GM23338 (cell line): ENCODE measurements around the gene DBNL.

Experiments used
- CREB1 ChIP-seq: fragments of 250-450 bp; sonication (Bioruptor Pico); IDR thresholded peaks from 2 replicates; pipeline ENCODE4 v1.5.0; 2020; ENCODE audit warnings: low read depth, mild to moderate bottlenecking, moderate library complexity
- CTCF ChIP-seq, 2 experiments: fragments of 200-600 bp in 1 of 2; sonication (generic) in 1 of 2; conservative IDR thresholded peaks; 2 replicates each; pipeline versions ENCODE4 v1.5.1 to v1.6.1; 2016 to 2017; ENCODE audit warnings: antibody characterized with exemption in 2 of 2, low read depth in 2 of 2, mild to moderate bottlenecking in 2 of 2, moderate library complexity in 1 of 2
- EZH2 ChIP-seq: fragments of 200-600 bp; sonication (generic); IDR thresholded peaks from one replicate; pipeline ENCODE4 v1.8.0; 2017; ENCODE audit warnings: antibody characterized with exemption, mild to moderate bottlenecking, low read depth; ENCODE audit not compliant: unreplicated experiment
- EZH2phosphoT487 ChIP-seq: fragments of 200-600 bp; sonication (generic); IDR thresholded peaks from one replicate; pipeline ENCODE4 v1.8.1; 2018; ENCODE audit warnings: antibody characterized with exemption; ENCODE audit not compliant: unreplicated experiment
- JUNB ChIP-seq: IDR thresholded peaks from one replicate; pipeline ENCODE4 v1.6.1; 2016; ENCODE audit warnings: antibody characterized with exemption; ENCODE audit not compliant: unreplicated experiment
- NANOG ChIP-seq: IDR thresholded peaks from 2 replicates; pipeline ENCODE4 v1.6.1; 2016; ENCODE audit warnings: antibody characterized with exemption, borderline replicate concordance
- POLR2AphosphoS5 ChIP-seq: IDR thresholded peaks from 2 replicates; pipeline ENCODE4 v1.6.1; 2016; ENCODE audit warnings: antibody characterized with exemption, low read depth
- REST ChIP-seq: IDR thresholded peaks from one replicate; pipeline ENCODE4 v1.6.1; 2018; ENCODE audit warnings: antibody characterized with exemption; ENCODE audit not compliant: unreplicated experiment
- STAT1 ChIP-seq: IDR thresholded peaks from one replicate; pipeline ENCODE4 v1.6.1; 2016; ENCODE audit warnings: antibody characterized with exemption; ENCODE audit not compliant: unreplicated experiment
- ZNF114 ChIP-seq: fragments of 250-450 bp; sonication (Bioruptor Pico); IDR thresholded peaks from 2 replicates; pipeline ENCODE4 v1.5.0; 2020; ENCODE audit warnings: mild to moderate bottlenecking, moderate library complexity
- ZNF331 ChIP-seq: fragments of 250-450 bp; sonication (Bioruptor Pico); IDR thresholded peaks from 2 replicates; pipeline ENCODE4 v1.5.0; 2020; ENCODE audit warnings: low read depth, mild to moderate bottlenecking, moderate library complexity
- TF ChIP-seq, protein P1 (sequence below): IDR thresholded peaks from 2 replicates; pipeline ENCODE4 v1.6.1; 2016; ENCODE audit warnings: antibody characterized with exemption

GRCh38 chr7:44058759-44059218, 14.3 kb downstream of the DBNL start:
- TF ChIP-seq EZH2phosphoT487 (no peak), CTCF (conservative IDR thresholded peaks at IDR 0.05; ENCODE audit: low read depth in 2 of 2) (no peak), POLR2AphosphoS5 (no peak), EZH2 (no peak), REST (no peak), STAT1 (no peak), CREB1 (no peak), JUNB (no peak), NANOG (no peak), ZNF114 (CRISPR knock-in tag) (no peak), ZNF331 (no peak)
- TF ChIP-seq, protein P1, sequence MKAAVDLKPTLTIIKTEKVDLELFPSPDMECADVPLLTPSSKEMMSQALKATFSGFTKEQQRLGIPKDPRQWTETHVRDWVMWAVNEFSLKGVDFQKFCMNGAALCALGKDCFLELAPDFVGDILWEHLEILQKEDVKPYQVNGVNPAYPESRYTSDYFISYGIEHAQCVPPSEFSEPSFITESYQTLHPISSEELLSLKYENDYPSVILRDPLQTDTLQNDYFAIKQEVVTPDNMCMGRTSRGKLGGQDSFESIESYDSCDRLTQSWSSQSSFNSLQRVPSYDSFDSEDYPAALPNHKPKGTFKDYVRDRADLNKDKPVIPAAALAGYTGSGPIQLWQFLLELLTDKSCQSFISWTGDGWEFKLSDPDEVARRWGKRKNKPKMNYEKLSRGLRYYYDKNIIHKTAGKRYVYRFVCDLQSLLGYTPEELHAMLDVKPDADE, result no peak
